ENCODE measurements around the gene ARHGAP42. TPM values are rescaled to one million over a fixed set of nuclear protein-coding genes. Genes with fewer than 3 reads are reported as not detected.

ARHGAP42 gene
- total and polyA plus RNA-seq, 2 of the 4 experiments (the other 2 are of a cell fraction): 2.9 to 7.3 TPM

DNA sequence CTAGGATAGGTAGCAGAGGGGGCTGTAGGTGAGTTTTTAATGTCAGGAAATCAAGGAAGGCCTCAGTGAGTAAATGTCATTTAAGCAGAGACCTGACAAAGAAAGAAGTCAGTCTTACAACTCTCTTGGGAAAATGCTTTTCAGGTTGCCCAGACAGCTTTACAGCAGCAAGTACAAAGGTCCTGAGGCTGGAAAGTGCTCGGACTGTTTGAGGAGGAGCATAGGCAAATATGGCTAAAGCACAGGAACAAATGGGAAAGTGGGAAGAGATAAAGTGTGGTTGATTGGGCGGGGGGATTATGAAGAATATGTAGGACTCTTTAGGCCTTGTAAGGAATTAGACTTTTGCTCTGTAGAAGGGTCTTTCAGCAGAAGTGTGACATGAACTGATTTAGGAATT is 125.4 kb downstream of the ARHGAP42 start:
- Histone ChIP-seq H3K4me2 (ENCODE audit: low read depth, low read length) (no peak overlapping the region), H3K36me3 (ENCODE audit: control insufficient read depth, insufficient read depth, low read length) (no peaks in the 10 kb centered on the region), H3K14ac (replicated peaks; ENCODE audit: low read depth, low read length) (no peak overlapping the region), H4K5ac (ENCODE audit: low read depth, low read length) (no peak overlapping the region), H3K56ac (ENCODE audit: extremely low read depth, insufficient read depth, low read length) (no peak overlapping the region), H3K9me3 (ENCODE audit: control insufficient read depth, insufficient read depth, low read length) (no peaks in the 10 kb centered on the region), H3K9ac (ENCODE audit: low read depth, low read length) (no peak overlapping the region), H3K9me1 (ENCODE audit: insufficient read depth, low read length) (0 out of 2 replicates have a peak, but pooled peaks cover under 1% of the 10 kb centered on the region), H4K91ac (ENCODE audit: insufficient read depth, low read depth, low read length) (no peak overlapping the region), H4K8ac (ENCODE audit: low read depth in 2 of 2, low read length in 2 of 2) (no peak overlapping the region), H3K23ac (ENCODE audit: low read depth, low read length) (no peak overlapping the region), H3K27ac (ENCODE audit: insufficient read depth, low read length) (no peak overlapping the region), H3K4me1 (ENCODE audit: control insufficient read depth, insufficient read depth, low read length) (peaks cover 3% of the 10 kb centered on the region), H3K18ac (ENCODE audit: low read depth, low read length) (no peak overlapping the region), H2AK5ac (ENCODE audit: low read depth, low read length) (no peak overlapping the region), H2BK20ac (ENCODE audit: low read depth, low read length) (no peak overlapping the region), H2AK9ac (replicated peaks; ENCODE audit: low read depth, low read length, poor library complexity) (no peak overlapping the region), H2AFZ (replicated peaks; ENCODE audit: low read length, poor library complexity) (no peak overlapping the region), H3K4ac (ENCODE audit: low read depth, low read length) (no peak overlapping the region), H2BK5ac (ENCODE audit: low read depth, low read length, poor library complexity, severe bottlenecking) (no peak overlapping the region), H3K4me3 (ENCODE audit: insufficient read depth, low read depth, low read length) (no peak overlapping the region), H3K79me1 (ENCODE audit: low read depth in 1 of 2, low read length in 2 of 2) (peaks cover 10 to 26% of the 10 kb centered on the region in 2 experiments; a peak in 3 of 4 replicates), H2BK15ac (ENCODE audit: low read depth, low read length) (no peak overlapping the region), H2BK120ac (ENCODE audit: low read depth, low read length) (no peak overlapping the region), H4K20me1 (ENCODE audit: insufficient read depth, low read length) (no peaks in the 10 kb centered on the region), H3K27me3 (ENCODE audit: control insufficient read depth, insufficient read depth, low read length) (no peaks in the 10 kb centered on the region)
- intact Hi-C loops (cut with micrococcal nuclease): no loop called here
- CTCF ChIA-PET: no interaction called here
- TF ChIP-seq, protein P1, sequence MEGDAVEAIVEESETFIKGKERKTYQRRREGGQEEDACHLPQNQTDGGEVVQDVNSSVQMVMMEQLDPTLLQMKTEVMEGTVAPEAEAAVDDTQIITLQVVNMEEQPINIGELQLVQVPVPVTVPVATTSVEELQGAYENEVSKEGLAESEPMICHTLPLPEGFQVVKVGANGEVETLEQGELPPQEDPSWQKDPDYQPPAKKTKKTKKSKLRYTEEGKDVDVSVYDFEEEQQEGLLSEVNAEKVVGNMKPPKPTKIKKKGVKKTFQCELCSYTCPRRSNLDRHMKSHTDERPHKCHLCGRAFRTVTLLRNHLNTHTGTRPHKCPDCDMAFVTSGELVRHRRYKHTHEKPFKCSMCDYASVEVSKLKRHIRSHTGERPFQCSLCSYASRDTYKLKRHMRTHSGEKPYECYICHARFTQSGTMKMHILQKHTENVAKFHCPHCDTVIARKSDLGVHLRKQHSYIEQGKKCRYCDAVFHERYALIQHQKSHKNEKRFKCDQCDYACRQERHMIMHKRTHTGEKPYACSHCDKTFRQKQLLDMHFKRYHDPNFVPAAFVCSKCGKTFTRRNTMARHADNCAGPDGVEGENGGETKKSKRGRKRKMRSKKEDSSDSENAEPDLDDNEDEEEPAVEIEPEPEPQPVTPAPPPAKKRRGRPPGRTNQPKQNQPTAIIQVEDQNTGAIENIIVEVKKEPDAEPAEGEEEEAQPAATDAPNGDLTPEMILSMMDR (conservative IDR thresholded peaks at IDR 0.05; ENCODE audit: low read depth, low read length): no peak
- TF ChIP-seq, protein P2, sequence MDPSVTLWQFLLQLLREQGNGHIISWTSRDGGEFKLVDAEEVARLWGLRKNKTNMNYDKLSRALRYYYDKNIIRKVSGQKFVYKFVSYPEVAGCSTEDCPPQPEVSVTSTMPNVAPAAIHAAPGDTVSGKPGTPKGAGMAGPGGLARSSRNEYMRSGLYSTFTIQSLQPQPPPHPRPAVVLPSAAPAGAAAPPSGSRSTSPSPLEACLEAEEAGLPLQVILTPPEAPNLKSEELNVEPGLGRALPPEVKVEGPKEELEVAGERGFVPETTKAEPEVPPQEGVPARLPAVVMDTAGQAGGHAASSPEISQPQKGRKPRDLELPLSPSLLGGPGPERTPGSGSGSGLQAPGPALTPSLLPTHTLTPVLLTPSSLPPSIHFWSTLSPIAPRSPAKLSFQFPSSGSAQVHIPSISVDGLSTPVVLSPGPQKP (IDR thresholded peaks at IDR 0.05; ENCODE audit: borderline replicate concordance, low read depth, low read length): no peak
- TF ChIP-seq CHD1 (IDR thresholded peaks at IDR 0.05; ENCODE audit: low read depth, low read length) (no peak), SMC3 (IDR thresholded peaks at IDR 0.05; ENCODE audit: low read depth, low read length) (no peak), BHLHE40 (IDR thresholded peaks at IDR 0.05; ENCODE audit: low read depth, low read length) (no peak), RFX5 (IDR thresholded peaks at IDR 0.05; ENCODE audit: low read depth, low read length) (no peak), NFE2L2 (IDR thresholded peaks at IDR 0.05; ENCODE audit: low read depth, low read length) (no peak), CEBPB (IDR thresholded peaks at IDR 0.05; ENCODE audit: low read depth, low read length) (no peak), RAD21 (IDR thresholded peaks at IDR 0.05; ENCODE audit: low read length) (no peak), RCOR1 (IDR thresholded peaks at IDR 0.05; ENCODE audit: insufficient replicate concordance, low read length) (no peak), MAFK (IDR thresholded peaks at IDR 0.05; ENCODE audit: low read depth, low read length) (no peak), FOS (IDR thresholded peaks at IDR 0.05; ENCODE audit: low read depth, low read length) (no peak), POLR2A (IDR thresholded peaks at IDR 0.05; ENCODE audit: low read depth, low read length) (no peak), MAZ (IDR thresholded peaks at IDR 0.05; ENCODE audit: borderline replicate concordance, low read depth, low read length) (no peak), MXI1 (IDR thresholded peaks at IDR 0.05; ENCODE audit: borderline replicate concordance, low read depth, low read length) (no peak)
- TF ChIP-seq, protein P3, sequence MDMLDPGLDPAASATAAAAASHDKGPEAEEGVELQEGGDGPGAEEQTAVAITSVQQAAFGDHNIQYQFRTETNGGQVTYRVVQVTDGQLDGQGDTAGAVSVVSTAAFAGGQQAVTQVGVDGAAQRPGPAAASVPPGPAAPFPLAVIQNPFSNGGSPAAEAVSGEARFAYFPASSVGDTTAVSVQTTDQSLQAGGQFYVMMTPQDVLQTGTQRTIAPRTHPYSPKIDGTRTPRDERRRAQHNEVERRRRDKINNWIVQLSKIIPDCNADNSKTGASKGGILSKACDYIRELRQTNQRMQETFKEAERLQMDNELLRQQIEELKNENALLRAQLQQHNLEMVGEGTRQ (IDR thresholded peaks at IDR 0.05; ENCODE audit: low read depth, low read length): no peak
- dilution Hi-C loops (cut with HindIII; ENCODE audit: low sequenced_read_pairs, unreplicated experiment): no loop called here
- 100% methylated on average over 1 of the region's 2 CpGs; no CpG with 5 or more reads in 1 of the 2 experiments for WGBS, 2 experiments (ENCODE audit: extremely low coverage in 2 of 2, insufficient read length in 1 of 2)
- no peak for DNase-seq
- POLR2A ChIA-PET (ENCODE audit: unreplicated experiment): no interaction called here
- in situ Hi-C loops (cut with MboI; ENCODE audit: low sequenced_read_pairs): no loop called here
- BruUV-seq (replicated peaks): no TSS peak
- ATAC-seq (ENCODE audit: low read depth): no peak

Measured in IMR-90 (cell line).